HG03060 (cell line): ENCODE measurements around the gene C10orf143.

Experiments
- ATAC-seq: cut with Tn5 transposase; IDR thresholded peaks from one replicate; pipeline ENCODE4 v1.9.1; 2021; ENCODE audit warnings: low read depth, moderate number of reproducible peaks; ENCODE audit not compliant: unreplicated experiment

Gene C10orf143

DNA sequence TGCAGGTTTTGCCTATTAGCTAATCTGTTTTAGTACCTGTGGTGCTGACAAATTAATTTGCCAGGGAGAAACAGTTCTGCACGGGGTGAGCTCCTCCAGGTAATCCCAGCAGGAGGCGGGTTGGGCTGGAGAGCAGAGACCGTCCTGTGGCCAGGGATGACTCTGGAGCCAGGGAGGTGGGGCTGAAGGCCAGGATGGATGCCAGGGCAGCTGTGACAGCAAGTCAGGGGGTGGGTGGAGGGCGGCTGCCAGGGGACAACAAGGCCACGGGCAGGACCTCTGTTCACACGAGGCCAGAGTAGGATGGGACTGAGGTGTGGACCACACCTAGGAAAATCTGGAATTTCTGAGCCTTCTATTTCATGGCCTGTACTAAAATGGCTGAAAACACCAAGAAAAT lies 48.9 kb downstream of the C10orf143 start:
- ATAC-seq, result no peak

DNA sequence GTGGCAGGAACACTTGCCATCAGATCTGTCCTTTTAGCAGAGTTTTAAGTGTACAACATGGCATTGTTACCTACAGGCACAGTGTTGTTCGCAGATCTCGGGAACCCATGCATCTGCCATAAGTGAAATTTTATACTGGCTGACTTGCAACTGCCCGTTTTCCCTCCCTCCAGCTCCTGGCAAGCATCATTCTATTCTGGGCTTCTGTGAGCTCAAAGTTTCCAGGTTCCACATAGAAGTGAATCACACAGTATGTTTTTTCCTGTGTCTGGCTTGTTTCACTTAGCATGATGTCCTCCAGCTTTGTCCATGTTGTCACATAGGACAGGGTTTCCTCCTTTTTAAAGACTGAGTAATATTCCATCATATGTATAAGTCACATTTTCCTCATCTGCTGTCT lies 56.6 kb downstream of the C10orf143 start:
- ATAC-seq, result no peak

DNA sequence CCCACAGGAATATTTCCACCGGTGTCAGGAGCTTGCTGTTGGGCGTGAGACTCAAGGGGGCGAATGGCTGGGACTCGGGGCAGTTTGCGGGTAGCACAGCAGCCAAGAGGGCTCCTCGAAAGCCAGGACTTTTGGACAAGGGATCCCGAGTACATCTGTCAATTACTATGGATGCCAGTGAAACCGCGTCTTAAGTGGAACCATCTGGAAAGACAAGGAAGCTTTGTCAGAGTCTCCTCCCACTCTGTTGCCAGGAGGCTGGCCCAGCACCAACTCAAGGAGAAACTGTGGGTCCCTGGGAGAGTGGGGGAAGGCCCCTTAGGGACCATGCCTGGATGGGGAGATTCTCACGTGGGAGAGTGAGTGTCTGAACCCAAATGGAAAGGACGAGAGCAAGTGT lies 57.1 kb downstream of the C10orf143 start:
- ATAC-seq, result no peak

DNA sequence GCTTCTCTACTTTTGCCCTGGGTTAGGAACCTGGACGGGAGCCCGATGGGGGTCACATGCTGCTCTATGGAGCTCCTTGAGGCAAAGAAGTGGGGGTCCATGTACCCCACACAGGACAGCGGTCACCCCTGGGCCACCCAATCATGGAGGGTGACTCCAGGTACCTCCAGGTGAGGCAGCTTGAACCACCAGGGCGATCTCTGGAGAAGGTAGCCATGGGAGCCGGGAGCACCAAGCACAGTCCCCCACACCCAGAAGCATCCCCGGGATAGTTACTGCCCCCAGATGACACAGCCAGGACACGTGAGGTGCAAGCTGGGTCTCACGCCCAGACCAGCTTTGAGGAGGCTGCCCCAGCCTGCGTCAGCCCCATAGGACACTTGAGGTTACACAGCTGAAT lies 58.4 kb downstream of the C10orf143 start:
- no peak for ATAC-seq

DNA sequence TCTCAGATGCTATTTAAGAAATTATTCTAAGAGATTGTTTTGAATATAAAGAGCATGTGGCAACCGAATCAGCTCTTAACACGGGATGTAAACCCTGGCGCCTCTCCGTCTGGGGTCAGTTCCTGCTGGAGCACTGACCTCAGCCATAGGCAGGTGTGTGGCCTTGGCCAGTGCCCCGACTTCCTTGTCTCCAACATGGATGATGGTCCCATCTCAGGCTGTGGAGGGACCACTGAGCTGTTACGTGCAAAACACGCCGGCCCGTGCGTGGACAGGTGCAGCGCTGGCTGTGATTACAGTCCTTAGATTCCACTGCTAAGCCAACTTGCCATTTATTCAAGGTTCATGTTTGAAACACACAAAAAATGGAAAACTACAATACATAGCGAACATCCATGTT lies 59.9 kb downstream of the C10orf143 start:
- no peak for ATAC-seq

DNA sequence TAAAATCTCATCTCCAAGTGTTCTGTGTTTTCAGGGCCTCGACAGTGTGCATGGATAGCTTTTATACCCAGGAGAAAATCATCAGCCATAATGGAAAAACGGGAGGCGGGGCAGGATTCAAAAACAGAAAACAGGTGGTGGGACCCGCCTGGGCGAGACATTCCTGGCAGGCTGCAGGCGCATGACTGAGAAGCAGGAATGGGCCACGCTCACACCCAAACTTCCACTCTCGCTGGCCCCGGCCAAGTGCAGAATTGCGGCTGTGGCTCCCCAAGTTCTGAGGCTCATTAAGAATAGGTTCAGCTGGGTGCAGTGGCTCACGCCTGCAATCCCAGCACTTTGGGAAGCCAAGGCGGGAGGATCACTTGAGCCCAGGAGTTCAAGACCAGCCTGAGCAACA lies 60.6 kb downstream of the C10orf143 start:
- ATAC-seq, result no peak

DNA sequence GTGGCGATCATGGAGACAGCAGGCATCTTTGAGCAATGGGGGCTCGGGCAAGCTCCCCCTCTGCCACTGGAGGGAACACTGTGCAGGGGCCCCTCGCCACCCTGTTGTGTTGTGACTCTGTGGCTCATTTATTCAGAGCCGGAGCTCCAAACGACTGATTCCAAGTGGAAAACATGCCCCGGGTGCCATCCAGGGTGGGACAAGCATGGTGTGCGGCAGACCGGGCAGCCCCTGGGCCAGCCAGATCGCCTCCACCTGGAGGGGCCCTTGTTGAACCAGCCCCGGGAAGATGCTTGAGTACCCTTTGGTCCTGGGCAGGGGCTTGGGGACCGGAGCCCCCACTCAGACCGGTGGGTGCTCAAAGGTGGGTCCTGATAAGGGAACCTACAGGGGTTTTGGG lies 61.4 kb downstream of the C10orf143 start:
- ATAC-seq, result no peak

DNA sequence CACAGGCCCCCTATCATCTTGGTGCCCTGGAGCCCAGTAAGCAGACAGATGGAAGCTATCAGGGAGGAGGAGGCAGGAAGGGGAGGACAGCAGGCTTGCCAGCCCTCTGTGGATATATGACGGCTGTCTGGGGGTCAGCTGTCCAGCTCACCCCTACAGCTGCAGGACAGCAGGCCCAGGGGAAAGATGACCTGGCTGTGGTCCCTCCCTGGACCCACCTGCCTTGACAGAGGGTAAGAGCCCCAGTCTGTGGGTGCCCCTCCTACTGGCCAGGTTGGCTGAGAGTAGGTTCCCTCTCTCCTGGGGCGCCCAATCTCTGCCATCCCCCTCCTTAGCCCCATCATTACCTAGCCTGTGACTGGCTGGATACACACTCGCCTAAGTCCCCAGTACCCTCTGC lies 62.5 kb downstream of the C10orf143 start:
- ATAC-seq, result no peak

DNA sequence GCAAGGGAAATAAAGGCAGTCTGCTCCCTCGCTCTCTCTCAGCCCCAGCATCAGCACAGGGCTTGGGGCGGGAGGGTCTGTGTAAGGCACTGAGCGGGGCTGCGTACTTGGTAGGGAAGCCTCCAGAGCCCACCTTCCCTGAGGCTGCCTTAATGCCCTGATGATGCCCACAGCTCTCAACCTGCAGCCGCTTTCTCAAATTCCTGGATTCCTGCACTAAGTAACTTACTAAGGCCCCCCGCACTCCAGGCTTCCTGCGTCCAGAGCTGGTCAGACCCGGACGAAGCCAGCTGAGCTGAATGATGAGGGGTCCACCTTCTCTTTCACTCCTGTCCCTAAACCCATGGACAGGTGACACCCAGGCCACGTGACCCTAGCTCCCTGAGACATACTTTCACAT lies 63.3 kb downstream of the C10orf143 start:
- ATAC-seq, result no peak

DNA sequence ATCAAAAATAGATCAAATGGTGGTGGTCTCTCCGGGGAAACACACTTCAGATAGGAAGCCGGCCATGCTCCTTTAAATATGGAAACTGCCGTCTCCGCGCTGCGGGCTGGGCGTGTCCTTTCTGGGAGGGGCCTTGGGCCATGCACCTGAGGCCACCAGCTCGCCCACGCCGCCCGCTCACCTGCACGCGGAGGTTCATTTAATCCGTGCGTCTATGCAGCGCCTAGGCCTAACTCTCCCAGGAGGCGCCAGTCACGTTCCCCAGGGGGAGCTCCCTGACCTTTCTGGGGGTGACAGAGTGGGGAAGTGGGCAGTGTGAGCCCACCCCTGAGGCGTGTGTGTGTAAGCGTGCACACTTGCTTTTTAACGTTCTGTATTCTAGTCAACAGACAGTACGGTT lies 64.0 kb downstream of the C10orf143 start:
- ATAC-seq, result no peak

DNA sequence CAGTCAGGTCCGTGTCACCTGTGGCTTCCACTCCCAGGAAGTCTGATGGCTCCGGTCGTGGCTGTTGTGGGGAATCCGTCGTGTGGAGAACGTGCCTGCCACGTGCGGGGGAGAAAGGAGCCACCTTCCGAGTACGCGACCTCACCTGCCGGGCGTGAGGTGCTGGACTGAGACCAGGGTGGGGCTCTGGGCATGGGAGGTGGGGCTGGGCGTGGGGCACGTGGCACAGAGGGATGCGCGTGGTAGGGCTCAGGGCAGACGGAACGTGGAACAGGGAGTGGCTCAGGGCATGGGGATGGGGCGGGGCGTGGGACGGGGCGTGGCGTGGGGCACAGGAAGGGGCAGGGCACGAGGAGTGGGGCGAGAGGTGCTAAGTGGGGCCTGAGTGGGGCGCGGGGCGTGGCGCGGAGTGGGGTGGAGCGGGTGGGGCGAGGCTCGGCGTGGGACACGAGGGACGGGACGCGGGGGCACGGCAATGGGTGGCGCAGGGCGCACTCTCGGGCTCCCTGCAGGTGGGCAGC lies 64.8 kb downstream of the C10orf143 start:
- no peak for ATAC-seq

DNA sequence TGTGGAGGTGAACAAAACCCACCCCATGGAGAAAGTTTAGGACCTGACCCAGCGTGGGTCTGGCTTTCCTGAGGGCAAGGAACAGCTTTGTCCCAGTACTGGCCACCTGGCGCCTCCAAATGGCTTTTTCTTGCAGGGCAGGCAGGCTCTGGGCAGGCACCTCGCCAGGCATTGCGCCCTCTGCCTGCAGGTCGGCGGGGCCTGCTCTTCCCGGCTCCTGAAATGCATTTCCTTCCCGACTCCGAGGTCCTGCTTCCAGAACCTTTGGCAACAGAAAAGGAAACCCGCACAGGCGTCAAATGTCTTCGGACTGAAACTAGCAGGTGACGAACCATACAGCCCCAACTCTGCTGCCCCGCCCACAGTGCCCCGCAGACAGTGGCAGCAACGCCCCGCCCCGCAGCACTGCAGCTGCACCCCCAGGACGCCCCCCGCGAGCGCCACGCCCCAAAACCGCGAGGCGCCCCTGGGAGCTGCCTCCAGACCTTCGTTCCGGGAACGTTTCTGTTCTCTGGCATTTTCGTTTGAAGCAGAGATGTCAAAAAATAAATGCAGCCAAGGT lies 65.5 kb downstream of the C10orf143 start:
- ATAC-seq, result no peak

DNA sequence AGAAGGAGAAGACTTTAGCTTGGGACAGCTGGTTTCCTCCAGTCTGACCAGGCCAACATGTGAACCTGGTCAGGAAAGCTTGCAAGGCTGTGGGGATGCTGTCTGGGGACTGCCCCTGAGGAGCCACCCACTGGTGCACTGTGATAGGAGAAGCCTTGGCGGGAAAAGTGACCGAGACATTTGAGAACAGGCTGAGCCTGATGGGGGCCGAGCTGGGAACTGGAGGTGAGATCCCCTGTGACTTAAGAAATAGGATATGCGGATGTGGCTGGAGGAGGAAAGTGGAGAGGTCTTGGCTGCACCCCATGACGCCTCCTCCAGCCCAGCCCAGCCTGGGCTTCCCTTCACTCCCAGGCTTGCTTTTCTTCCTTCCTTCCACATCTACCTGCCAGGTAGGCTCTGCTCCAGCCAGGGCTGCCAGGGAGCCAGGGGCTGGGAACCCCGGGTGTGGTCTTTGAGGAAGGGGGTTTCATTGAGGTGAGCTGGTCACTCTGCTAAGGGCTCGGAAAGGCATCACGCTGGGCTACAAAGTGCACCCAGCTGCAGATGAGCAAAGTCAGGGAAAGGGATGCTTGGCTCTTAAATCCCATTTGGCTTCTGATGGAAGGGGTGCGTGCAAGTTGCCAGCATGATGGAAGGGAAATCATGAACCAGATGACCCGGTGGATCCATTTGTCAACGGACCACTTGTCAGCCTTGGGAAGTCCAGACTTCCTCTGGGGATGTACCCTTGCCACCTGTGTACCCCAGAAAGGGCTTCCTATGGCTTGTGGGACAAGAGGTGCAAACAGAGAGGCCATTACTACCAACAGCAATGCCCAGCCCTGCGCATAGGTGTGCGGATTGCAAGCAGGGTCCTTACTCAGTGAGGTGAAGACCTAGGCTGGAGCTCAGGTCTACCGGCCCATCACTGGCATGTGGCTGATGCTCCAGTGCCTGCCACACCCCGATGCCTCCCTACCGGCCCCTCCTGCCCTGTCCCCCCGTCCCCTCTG lies 66.3 kb downstream of the C10orf143 start:
- ATAC-seq, result no peak

DNA sequence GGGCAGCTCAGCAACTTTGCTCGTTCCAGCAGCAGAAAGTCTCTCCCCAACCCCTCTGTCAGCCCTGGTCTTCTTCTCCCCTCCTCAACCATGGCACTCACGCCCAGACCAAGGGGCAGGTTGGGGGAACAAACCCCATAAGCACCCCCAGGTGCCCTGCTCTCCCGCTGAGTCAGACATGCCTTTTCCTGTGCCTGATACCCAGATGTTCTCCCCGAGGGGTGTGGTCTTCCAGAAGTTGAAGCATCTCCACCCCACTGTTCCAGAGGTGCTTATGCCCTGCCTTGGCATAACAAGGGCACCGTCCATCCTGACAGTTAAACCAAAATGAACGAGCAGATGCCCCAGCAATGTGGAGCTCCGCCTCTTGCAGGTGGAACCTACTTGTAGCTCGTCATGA lies 67.1 kb downstream of the C10orf143 start:
- ATAC-seq, result no peak

DNA sequence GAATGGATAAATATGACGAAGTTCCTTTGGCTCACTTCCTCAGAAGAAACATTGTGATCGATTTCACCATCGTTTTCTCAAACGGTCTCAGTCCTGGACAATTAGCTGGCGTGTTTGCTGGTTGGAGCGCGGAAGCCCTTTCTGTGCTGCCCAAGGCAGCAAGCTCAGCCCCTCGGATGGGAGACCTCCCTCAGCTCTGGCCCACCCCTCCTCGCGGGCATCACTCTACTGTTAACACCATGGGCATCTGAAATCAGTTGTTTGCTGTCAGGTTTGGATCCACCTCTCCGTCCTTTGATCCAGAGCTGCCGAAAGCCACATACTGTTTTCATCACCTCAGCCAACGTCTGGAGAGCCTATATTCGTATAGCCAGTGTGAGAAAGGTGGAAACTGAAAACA lies 68.2 kb downstream of the C10orf143 start:
- no peak for ATAC-seq

DNA sequence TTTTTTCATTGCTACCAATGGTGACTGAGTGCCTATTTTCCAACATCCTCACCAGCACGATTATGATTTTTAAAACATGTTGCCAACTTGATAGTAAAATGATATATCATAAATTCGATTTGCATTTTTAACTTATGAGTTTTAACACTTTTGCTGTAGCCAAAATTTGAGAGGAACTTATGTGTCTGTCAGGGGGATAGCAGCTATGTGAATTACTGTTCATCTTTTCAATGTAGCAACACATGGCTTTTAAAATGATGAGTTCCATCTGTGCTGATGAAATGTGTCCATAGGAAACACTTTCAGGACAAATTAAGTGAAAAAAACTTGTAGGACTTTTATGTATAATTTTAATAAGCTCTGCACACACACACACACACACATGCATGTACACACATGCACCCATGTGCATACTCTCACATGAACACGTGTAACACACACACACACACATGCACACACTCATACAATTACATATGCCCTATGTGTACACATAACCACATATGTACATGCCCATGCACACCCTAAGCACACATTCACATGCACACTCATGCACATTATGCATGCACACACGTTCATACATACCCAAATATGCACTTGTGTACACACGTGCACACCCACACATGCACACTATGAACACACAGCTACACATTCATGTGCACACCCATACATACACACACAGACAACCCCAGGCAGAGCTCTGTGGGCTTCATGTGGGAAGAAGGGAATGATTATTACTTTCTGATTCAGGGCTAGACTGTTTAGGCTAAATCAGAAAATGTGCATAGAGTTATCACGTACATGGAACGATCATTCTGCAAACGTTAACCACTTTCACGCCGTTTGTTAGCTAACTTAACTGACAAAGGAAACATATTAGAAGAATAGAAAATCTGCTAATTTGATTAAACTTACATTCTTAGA lies 68.9 kb downstream of the C10orf143 start:
- ATAC-seq, result no peak

DNA sequence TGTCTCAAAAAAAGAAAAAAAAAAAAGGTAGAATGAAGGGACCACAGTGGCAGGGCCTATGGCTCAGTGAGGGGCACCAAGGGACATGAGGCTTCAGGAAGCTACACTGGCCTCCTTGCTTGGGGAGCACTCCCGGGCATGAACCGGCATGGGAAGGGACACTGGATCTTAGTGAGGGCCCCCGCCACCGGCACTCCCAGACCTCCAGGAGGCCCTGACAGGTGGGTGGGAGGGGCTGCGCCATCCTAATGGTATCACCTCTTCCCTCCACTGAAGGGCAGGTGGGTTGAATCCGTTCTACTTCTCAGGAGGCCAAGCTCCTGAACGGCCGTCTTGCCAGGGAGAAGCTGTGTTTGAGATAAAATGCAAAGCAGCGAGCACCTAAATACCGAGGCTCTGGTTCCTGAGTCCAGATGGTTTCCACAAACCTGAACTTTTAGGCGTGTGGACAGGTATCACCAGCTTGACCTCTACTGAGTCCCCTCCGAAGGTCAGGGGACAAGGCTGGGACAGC lies 69.8 kb downstream of the C10orf143 start:
- no peak for ATAC-seq

DNA sequence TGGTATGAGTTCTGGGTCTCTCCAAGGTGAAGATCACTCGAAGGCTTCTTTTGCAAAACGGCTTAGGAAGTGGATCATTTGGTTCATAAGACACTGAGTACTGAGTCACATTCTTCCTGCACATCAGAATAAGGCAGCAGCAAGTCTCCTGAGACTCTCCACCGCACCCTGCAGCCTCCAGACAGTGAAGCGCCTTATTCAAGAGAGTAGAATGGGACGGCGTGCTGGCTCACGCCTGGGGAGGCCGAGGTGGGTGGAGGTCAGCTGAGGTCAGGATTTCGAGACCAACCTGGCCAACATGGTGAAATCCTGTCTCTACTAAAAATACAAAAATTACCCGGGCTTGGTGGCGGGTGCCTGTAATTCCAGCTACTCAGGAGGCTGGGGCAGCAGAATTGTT lies 70.3 kb downstream of the C10orf143 start:
- no peak for ATAC-seq

DNA sequence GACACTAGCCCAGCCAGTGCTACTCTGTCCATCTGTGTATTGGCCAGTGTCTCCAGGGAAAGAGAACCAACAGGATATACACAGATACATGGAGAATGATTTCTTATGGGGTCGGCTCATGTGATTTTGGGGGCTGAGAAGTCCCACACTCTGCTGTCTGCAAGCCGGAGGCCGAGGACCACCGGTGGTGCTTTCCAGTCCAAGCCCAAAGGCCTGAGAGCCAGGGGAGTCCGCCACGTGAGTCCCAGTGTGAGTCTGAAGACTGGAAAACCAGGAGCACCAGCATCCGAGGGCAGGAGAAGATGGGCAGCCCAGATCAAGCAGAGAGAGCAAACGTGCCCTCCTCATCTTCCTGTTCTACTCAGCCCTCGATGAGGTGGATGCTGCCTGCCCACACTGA lies 71.5 kb downstream of the C10orf143 start:
- no peak for ATAC-seq

DNA sequence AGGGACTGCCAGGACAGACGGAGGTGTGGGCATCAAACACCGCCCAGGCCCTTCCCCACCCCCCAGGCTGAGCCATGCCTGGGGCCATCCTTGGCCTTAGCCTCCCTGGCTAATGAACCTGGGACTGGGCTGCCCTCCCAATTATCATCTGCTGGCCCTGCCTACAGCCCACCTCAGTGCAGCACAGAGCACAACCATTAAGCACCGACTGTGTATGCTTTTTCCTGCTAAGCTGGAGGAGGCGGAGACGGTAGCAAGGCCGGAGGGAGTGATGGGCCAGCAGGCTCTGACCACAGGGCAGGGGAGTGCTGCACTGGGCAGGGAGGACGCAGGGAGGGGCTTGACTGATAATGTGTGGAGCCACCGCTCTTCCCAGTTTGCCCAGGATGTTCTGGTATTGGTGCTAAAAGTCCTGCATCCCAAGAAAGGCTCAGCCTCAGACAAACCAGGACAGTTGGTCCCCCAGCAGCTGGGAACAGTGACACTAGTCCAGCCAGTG lies 72.0 kb downstream of the C10orf143 start:
- no peak for ATAC-seq
